ENCODE results near the gene SYTL4. TPM values are rescaled to one million over a fixed set of nuclear protein-coding genes. Genes with fewer than 3 reads are reported as not detected.

SYTL4 gene
- total RNA-seq, 4 donors from 2014 or later, result 5.4 to 14.9 (median 6.9) TPM

GRCh38 chrX:100721328-100721727 lies 10.6 kb downstream of the SYTL4 start:
- no peaks in the 10 kb centered on the region for H3K4me1 ChIP-seq
- no peak overlapping the region for H3K27ac ChIP-seq
- no peaks in the 10 kb centered on the region for H3K27me3 ChIP-seq
- TF ChIP-seq, protein P1, sequence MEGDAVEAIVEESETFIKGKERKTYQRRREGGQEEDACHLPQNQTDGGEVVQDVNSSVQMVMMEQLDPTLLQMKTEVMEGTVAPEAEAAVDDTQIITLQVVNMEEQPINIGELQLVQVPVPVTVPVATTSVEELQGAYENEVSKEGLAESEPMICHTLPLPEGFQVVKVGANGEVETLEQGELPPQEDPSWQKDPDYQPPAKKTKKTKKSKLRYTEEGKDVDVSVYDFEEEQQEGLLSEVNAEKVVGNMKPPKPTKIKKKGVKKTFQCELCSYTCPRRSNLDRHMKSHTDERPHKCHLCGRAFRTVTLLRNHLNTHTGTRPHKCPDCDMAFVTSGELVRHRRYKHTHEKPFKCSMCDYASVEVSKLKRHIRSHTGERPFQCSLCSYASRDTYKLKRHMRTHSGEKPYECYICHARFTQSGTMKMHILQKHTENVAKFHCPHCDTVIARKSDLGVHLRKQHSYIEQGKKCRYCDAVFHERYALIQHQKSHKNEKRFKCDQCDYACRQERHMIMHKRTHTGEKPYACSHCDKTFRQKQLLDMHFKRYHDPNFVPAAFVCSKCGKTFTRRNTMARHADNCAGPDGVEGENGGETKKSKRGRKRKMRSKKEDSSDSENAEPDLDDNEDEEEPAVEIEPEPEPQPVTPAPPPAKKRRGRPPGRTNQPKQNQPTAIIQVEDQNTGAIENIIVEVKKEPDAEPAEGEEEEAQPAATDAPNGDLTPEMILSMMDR (IDR thresholded peaks at IDR 0.05), result no peak
- no peak for TF ChIP-seq POLR2A (IDR thresholded peaks at IDR 0.05)
- no peaks in the 10 kb centered on the region for H3K9me3 ChIP-seq
- DNase-seq, result no peak
- intact Hi-C loops (cut with DNase I), result no loop called here
- no peak overlapping the region for H3K4me3 ChIP-seq
- H3K36me3 ChIP-seq, result no peaks in the 10 kb centered on the region

- no peaks in the 10 kb centered on the region for H3K4me1 ChIP-seq
- no peak overlapping the region for H3K27ac ChIP-seq
- 60 to 74% methylated on average over 1 to 2 of the region's 2 CpGs for WGBS, 2 donors
- no peaks in the 10 kb centered on the region for H3K27me3 ChIP-seq
- DNase-seq, result no peak
- H3K9me3 ChIP-seq, result no peaks in the 10 kb centered on the region
- TF ChIP-seq, protein P1 (IDR thresholded peaks at IDR 0.05), result no peak
- TF ChIP-seq POLR2A (IDR thresholded peaks at IDR 0.05), result no peak
- H3K4me3 ChIP-seq, result no peak overlapping the region
- no peaks in the 10 kb centered on the region for H3K36me3 ChIP-seq
- intact Hi-C loops (cut with DNase I), result no loop called here
Observed at GRCh38 chrX:100720301-100720700, 11.6 kb downstream of the SYTL4 start.

- H3K4me3 ChIP-seq, result no peak overlapping the region
- H3K27me3 ChIP-seq, result no peaks in the 10 kb centered on the region
- no peak for TF ChIP-seq POLR2A (IDR thresholded peaks at IDR 0.05)
- TF ChIP-seq, protein P1 (IDR thresholded peaks at IDR 0.05), result no peak
- H3K4me1 ChIP-seq, result no peaks in the 10 kb centered on the region
- H3K36me3 ChIP-seq, result no peaks in the 10 kb centered on the region
- no peaks in the 10 kb centered on the region for H3K9me3 ChIP-seq
- DNase-seq, result no peak
- H3K27ac ChIP-seq, result no peak overlapping the region
- WGBS, 2 donors, result 61 to 91% methylated on average over 2 of the region's 2 CpGs
- intact Hi-C loops (cut with DNase I), result no loop called here
Observed at GRCh38 chrX:100719139-100719538, 12.8 kb downstream of the SYTL4 start.

DNA sequence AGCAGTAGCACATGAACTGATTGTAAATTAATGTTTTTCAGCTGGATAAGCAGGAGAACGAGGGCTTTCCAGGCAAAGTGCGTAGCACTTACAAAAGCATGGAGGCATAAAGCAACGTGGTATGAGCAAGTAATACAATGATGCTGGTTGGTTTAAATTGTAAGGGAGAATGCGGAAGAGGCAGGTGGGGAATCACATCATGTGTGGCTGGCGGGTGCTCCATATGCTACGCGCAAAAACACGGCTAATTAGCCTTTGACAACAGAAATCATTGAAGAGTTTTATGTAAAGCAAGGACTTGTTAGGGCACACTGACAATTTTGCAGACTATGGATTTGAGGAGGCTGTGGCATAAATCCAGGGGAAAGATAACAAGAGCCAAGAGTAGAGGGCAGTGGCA lies 14.6 kb downstream of the SYTL4 start:
- TF ChIP-seq, protein P1 (IDR thresholded peaks at IDR 0.05), result no peak
- H3K36me3 ChIP-seq, result no peaks in the 10 kb centered on the region
- no peak overlapping the region for H3K27ac ChIP-seq
- WGBS, 2 donors, result 79 to 90% methylated on average over 8 of the region's 8 CpGs
- DNase-seq, result no peak
- H3K9me3 ChIP-seq, result no peaks in the 10 kb centered on the region
- no peak overlapping the region for H3K4me3 ChIP-seq
- H3K27me3 ChIP-seq, result no peaks in the 10 kb centered on the region
- no peaks in the 10 kb centered on the region for H3K4me1 ChIP-seq
- intact Hi-C loops (cut with DNase I), result no loop called here

DNA sequence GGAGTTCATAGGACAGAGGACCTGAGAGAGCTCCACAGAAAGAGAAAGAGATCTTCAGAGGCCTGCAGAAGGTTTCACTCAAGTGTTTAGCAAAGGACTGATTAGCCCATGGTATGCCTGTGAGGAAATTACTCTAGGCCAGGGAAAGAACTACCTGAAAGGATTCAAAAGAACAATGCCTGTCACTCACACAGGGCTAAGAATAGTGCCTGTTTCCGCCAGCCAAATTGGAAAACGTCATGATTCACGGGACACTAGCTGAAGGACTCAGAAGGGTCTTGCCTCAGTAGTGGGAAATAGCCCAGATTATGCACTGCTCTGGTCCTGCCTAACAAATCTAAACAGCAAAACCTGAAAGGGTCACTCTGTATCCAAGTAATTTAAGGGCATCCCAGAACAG lies 21.1 kb downstream of the SYTL4 start:
- no peak for DNase-seq
- no peak overlapping the region for H3K27ac ChIP-seq
- no peak overlapping the region for H3K4me3 ChIP-seq
- no peaks in the 10 kb centered on the region for H3K36me3 ChIP-seq
- H3K4me1 ChIP-seq, result no peaks in the 10 kb centered on the region
- TF ChIP-seq, protein P1 (IDR thresholded peaks at IDR 0.05), result no peak
- no peak for TF ChIP-seq POLR2A (IDR thresholded peaks at IDR 0.05)
- WGBS, 2 donors, result 29 to 35% methylated on average over 1 to 3 of the region's 3 CpGs
- no peaks in the 10 kb centered on the region for H3K9me3 ChIP-seq
- H3K27me3 ChIP-seq, result no peaks in the 10 kb centered on the region
- intact Hi-C loops (cut with DNase I), result no loop called here

Measured in esophagus squamous epithelium (tissue), 5 donors.